Prostate gland (tissue), 2 donors: ENCODE data around the gene DNAJC3.

Experiments
- POLR2AphosphoS5 ChIP-seq: sonication (generic); formaldehyde crosslinking; IDR thresholded peaks from one replicate; pipeline ENCODE4 v1.6.1; 2017; ENCODE audit warnings: antibody characterized with exemption
- TF ChIP-seq, protein P1 (sequence below), 4 experiments: fragments of 200-600 bp in 2 of 4; fragments of 450-650 bp in 2 of 4; sonication (generic) in 2 of 4; IDR thresholded peaks; 1 replicate in 3 of 4; 2 replicates in 1 of 4; pipeline ENCODE4 v1.5.1; 2016 to 2019; ENCODE audit warnings: antibody characterized with exemption in 4 of 4, mild to moderate bottlenecking in 2 of 4, moderate library complexity in 2 of 4

DNA sequence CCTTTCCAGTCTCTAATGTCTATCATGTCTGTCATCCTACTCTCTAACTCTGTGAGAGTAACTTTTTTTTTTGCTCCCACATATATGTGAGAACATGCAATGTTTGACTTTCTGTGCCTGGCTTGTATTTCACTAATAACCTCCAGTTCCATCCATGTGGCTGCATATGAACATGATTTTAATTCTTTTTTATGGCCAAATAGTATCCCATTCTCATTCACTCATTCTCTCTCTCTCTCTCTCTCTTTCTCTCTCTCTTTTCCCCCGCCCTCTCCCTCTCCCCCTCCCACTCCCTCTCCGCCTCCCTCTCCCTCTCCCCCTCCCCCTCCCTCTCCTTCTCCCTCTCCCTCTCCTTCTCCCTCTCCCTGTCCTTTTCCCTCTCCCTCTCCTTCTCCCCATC lies 52.0 kb downstream of the DNAJC3 start:
- TF ChIP-seq, protein P1, sequence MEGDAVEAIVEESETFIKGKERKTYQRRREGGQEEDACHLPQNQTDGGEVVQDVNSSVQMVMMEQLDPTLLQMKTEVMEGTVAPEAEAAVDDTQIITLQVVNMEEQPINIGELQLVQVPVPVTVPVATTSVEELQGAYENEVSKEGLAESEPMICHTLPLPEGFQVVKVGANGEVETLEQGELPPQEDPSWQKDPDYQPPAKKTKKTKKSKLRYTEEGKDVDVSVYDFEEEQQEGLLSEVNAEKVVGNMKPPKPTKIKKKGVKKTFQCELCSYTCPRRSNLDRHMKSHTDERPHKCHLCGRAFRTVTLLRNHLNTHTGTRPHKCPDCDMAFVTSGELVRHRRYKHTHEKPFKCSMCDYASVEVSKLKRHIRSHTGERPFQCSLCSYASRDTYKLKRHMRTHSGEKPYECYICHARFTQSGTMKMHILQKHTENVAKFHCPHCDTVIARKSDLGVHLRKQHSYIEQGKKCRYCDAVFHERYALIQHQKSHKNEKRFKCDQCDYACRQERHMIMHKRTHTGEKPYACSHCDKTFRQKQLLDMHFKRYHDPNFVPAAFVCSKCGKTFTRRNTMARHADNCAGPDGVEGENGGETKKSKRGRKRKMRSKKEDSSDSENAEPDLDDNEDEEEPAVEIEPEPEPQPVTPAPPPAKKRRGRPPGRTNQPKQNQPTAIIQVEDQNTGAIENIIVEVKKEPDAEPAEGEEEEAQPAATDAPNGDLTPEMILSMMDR (IDR thresholded peaks at IDR 0.05) = no peak
- TF ChIP-seq POLR2AphosphoS5 = no peak
